Muscle of arm (tissue), 12 donors: ENCODE results near the gene MRPL43. TPM values are rescaled to one million over a fixed set of nuclear protein-coding genes. Genes with fewer than 3 reads are reported as not detected.
A peak's percentile ranks its signal among the peaks of the same experiment; 100 is the strongest.

ENCODE experiments used
- DNase-seq: peaks from one replicate; pipeline ENCODE4 v3.0.0-alpha.2; 2013
- polyA plus RNA-seq, 12 donors: library from polyadenylated mRNA; unstranded; fragments of 120-200 nt; gene quantifications; one replicate each; pipeline ENCODE4 v1.2.1, GENCODE V29; 2013; ENCODE audit not compliant: insufficient read length in 12 of 12

MRPL43 gene
- polyA plus RNA-seq, 12 donors = 51.2 to 82.6 (median 60.8) TPM; not detected in 1

GRCh38 chr10:101007099-101007711 lies 19.9 kb upstream of the MRPL43 start:
- DNase-seq = no peak

- DNase-seq = peak; percentile 65
These were observed 19.3 kb upstream of the MRPL43 start for GRCh38 chr10:101006593-101007098.

GRCh38 chr10:101005869-101006567 lies 18.7 kb upstream of the MRPL43 start:
- no peak for DNase-seq

- DNase-seq = no peak
These were observed 18.1 kb upstream of the MRPL43 start for GRCh38 chr10:101005361-101005760.

- DNase-seq = no peak
These were observed 16.4 kb upstream of the MRPL43 start for GRCh38 chr10:101003639-101004206.

GRCh38 chr10:101002456-101002855 lies 15.2 kb upstream of the MRPL43 start:
- no peak for DNase-seq

GRCh38 chr10:101001659-101002035 lies 14.3 kb upstream of the MRPL43 start:
- DNase-seq = no peak

- DNase-seq = peak; percentile 92
These were observed 13.8 kb upstream of the MRPL43 start for GRCh38 chr10:101000915-101001658.

GRCh38 chr10:101000127-101000914 lies 13.0 kb upstream of the MRPL43 start:
- peak; percentile 56 for DNase-seq

- DNase-seq = no peak
These were observed 12.4 kb upstream of the MRPL43 start, which contains the start of gene LZTS2 for GRCh38 chr10:100999742-101000126. LZTS2 (plus strand) TSS chr10:100999808; CDS start chr10:101002539, 2,731 bp downstream.

- peak; percentile 84 for DNase-seq
These were observed 11.9 kb upstream of the MRPL43 start for GRCh38 chr10:100998991-100999741.

- peak; percentile 90 for DNase-seq
These were observed 11.1 kb upstream of the MRPL43 start for GRCh38 chr10:100998183-100998990.

- peak; percentile 41 for DNase-seq
These were observed 10.3 kb upstream of the MRPL43 start for GRCh38 chr10:100997360-100998182.

- DNase-seq = no peak
These were observed 9.5 kb upstream of the MRPL43 start for GRCh38 chr10:100996678-100997359.

GRCh38 chr10:100995181-100995580 lies 7.9 kb upstream of the MRPL43 start:
- DNase-seq = no peak

GRCh38 chr10:100993986-100994708 lies 6.8 kb upstream of the MRPL43 start:
- peak; percentile 61 for DNase-seq

- DNase-seq = no peak
These were observed 1.8 kb upstream of the MRPL43 start for GRCh38 chr10:100989088-100989487.
